ENCODE results near the gene USP32.

Gene USP32

DNA sequence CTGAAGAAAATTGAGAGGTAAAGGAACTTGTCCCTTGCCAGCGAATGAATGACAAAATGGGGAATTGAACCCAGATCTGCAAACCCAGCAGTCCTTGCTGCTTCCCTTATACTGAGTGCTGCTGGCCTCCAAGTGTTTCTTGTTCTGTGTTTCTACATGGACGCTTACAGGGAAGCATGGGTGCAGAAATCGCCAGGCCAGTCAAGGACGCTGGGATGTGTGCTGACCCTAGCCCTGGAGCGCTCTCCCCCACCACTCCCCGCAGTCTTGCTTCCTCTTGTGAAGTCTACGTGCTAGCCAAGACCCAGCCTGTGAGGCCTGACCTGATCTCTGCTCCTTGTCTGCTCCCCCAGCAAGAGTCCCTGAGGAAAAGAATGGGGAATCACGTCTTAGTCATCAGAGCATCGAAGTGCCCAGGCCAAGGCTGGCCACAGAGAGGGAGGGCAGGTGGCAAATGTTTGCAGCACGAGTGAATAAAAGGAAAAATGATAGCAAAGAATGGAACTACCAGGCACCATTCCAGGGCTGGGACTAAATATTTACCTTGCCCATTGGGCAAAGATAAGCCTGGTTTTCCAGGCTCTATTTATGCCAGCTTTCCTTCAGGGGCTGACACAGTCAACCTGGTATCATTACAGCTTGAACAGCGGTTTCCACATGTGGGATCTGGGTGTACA lies 224.7 kb downstream of the USP32 start:
- no peak for DNase-seq

DNA sequence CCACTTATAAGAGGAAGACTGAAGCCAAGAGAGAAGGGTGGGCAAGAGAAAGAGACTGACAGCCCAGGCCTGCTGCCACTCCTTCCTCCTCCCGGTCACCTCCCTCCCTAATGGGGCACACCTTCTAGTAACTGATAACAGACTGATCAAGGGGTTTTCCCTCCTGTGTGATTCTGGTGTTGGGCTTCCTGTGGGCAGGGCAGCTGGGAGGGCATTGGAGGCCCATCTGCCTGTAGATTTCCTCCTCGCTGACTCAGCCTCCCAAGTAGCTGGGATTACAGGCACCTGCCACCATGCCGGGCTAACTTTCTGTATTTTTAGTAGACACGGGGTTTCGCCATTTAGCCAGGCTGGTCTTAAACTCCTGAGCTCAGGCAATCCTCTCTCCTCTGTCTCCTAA lies 226.0 kb downstream of the USP32 start:
- peak; percentile 23 for DNase-seq

GRCh38 chr17:60165223-60165622 lies 226.7 kb downstream of the USP32 start:
- no peak for DNase-seq

GRCh38 chr17:60164697-60165096 lies 227.2 kb downstream of the USP32 start:
- DNase-seq: no peak

DNA sequence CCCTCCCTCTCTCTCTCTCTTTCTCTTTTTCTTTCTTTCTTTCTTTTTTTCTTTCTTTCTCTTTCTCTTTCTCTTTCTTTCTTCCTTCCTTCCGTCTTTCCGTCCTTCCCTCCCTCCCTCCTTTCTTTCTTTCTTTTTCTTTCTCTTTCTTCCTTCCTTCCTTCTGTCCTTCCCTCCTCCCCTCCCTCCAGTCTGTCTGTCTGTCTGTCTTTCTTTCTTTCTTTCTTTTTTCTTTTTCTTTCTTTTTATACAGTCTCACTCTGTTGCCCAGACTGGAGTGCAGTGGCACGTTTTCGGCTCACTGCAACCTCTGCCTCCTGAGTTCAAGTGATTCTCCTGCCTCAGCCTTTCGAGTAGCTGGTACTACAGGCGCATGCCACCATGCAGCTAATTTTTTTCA lies 227.8 kb downstream of the USP32 start:
- no peak for DNase-seq

DNA sequence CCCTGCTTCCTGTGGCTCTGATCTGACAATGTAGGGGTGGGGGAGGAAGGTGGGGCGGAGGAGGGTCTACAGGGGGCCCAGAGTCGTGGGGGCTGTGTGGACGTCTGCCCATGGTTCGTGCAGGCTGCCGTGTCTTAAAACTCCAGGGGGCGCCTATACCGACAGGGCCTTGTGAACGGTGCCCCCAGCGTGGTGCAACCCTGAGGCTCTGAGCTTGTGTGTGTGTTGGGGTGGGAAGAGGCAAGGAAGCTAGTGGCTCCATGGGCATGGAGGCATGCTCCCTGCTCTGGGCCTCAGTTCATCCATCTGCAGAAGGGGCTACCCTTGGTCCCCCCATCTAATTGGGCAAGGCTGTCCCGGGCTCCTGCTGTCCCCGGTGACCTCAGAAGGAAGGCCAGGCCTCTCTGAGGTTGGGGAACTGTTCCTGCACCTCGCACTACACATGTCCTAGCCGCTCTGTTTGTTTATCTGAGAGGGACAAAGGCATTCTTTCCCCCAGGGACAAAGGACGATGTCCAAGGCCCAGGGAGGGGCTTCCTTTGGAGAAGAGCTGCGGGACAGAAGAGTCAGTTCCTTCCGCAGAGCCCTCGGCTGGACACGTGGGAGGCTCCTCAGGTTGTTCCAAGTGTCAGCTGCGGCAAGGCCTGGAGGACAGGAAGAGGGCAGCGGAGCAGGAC lies 228.7 kb downstream of the USP32 start:
- no peak for DNase-seq

- DNase-seq: no peak
These were observed 230.2 kb downstream of the USP32 start for GRCh38 chr17:60161598-60162330.

GRCh38 chr17:60160829-60161501 lies 231.0 kb downstream of the USP32 start:
- no peak for DNase-seq

DNA sequence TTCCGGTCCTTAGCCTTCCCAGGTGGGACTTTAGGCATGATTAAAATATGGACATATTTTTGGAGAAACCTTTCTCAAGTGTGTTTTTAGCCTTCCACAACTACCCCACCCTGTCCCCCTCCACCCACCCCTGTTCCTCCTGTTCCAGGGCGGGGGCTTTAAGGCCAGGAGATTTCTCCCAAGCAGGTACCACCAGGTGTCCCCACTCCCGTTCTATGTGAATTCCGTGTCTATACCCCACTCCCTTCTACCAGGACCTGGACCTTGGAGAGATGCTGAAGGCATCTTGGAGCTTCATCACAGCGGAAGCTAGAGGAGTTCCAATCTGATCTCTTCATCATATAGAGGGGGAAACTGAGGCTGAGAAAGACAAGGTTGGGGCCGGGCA lies 232.5 kb downstream of the USP32 start:
- DNase-seq: no peak

DNA sequence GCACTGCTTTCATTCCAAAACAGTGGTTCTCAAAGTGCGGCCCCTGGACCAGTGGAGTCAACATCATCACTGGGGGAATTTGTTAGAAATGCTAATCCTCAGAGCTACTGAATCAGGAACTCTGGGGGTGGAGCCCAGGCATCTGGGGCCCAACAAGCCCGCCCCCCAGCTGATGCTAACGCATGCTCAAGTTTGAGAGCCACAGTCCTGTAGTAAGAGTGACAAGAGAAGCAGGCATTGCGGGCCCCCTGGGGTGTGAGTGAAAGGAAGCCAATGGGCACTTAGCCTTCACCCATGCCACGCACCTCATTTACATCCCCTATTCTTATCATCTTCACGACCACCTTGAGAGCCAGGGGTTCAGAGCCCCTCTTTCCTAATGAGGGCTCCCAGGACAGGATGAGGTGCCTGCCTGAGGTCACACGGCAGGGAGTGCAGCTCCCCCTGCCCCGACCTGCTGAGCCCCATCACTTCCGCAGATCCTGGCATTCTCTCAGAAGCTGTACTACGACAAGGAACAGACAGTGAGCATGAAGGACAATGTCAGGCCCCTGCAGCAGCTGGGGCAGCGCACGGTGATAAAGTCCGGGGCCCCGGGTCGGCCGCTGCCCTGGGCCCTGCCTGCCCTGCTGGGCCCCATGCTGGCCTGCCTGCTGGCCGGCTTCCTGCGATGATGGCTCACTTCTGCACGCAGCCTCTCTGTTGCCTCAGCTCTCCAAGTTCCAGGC lies 233.0 kb downstream of the USP32 start:
- DNase-seq: no peak

GRCh38 chr17:60157487-60158040 lies 234.4 kb downstream of the USP32 start:
- no peak for DNase-seq

GRCh38 chr17:60156746-60157145 lies 235.2 kb downstream of the USP32 start:
- no peak for DNase-seq

DNA sequence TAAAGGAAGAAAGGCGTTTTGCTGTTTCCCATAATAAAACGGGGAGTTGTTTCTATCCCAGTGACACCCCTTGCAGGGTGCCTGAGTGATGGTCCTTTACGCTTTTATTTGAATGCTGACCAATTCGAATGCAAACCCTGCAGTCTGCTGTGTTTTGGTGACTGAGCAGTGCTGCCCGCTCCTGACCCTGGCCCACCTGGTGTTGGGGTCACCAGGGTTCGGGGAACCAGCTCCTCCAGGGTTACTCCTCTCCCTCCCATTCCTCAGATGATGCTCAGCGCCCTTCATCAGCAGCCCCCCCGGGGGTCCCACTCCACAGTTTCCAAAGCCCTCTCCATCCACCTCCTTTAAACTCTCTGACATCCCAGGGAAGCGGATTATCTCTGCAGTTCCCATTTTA lies 236.1 kb downstream of the USP32 start:
- DNase-seq: no peak

DNA sequence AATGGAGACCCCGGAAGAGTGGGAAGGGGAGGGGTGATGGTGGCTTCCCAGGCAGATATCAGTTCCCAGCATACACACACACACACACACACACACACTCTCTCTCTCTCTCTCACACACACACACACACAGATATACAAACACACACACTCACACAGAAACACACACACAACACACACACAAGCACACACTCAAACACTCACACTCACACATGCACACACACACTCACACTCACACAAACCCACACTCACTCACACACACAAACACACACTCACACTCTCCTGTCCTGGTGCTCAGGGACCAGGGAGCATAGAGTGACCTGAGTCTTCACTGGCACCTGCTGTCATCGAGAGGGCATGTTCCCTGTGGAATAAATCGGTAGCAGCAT lies 236.5 kb downstream of the USP32 start:
- DNase-seq: no peak

GRCh38 chr17:60154616-60155426 lies 237.1 kb downstream of the USP32 start:
- no peak for DNase-seq

- no peak for DNase-seq
These were observed 238.1 kb downstream of the USP32 start for GRCh38 chr17:60153606-60154390.

GRCh38 chr17:60151355-60151754 lies 240.6 kb downstream of the USP32 start:
- DNase-seq: peak; percentile 22

- no peak for DNase-seq
These were observed 242.0 kb downstream of the USP32 start, which contains the start of gene CA4 for GRCh38 chr17:60149691-60150582. Gene CA4 (plus strand): TSS chr17:60149973. CDS start chr17:60150035, 62 bp downstream.

DNA sequence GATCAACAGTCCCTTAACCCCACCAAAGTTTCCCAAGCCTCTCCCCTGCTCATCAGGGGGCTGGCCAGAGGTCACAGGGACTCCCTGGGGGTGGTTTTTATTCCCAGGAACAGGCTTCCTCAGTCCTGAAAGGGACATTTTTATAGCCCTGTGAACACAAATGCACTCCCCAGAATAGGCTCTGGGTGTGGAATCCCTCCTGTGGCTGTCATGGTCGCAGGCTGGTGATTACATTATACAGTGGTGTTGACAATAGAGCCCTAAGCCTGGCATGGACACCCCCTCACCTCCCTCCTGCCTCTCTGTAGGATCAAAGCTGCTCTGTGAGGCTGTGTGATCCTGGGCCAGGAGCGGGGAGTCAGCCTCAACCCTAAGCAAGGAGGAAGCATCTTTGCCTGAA lies 243.6 kb downstream of the USP32 start:
- no peak for DNase-seq
